ENCODE results near the gene CBL. TPM values are rescaled to one million over a fixed set of nuclear protein-coding genes. Genes with fewer than 3 reads are reported as not detected.

Gene CBL
- total and polyA plus RNA-seq, 10 of the 15 experiments (the other 5 are each of a cell fraction or from before 2014, with no cell fraction given) = 3.9 to 27.1 (median 9.5) TPM

- TF ChIP-seq SRF (IDR thresholded peaks at IDR 0.05; ENCODE audit: low read depth in 2 of 2, low read length in 2 of 2) (0 out of 4 replicates have a peak, but pooled peaks of 1 of the 2 experiments have one; percentile 31), YY1 (IDR thresholded peaks at IDR 0.05; ENCODE audit: low read depth, low read length) (peak; percentile 68), POLR2A (IDR thresholded peaks at IDR 0.05; ENCODE audit: low read depth, low read length) (peak; percentile 81), RBBP5 (conservative IDR thresholded peaks at IDR 0.05) (no peak), ZNF622 (IDR thresholded peaks at IDR 0.05) (no peak), BCL3 (IDR thresholded peaks at IDR 0.05; ENCODE audit: borderline replicate concordance, insufficient read depth, low read depth, low read length, poor library complexity, severe bottlenecking) (no peak), NR2C2 (IDR thresholded peaks at IDR 0.05; ENCODE audit: borderline replicate concordance, control insufficient read depth, insufficient read length, low read depth) (no peak), SPI1 (IDR thresholded peaks at IDR 0.05; ENCODE audit: borderline replicate concordance, insufficient read depth, low read depth, low read length) (no peak), PBX3 (IDR thresholded peaks at IDR 0.05; ENCODE audit: insufficient replicate concordance, low read depth, low read length) (no peak), ZSCAN29 (IDR thresholded peaks at IDR 0.05) (no peak), USF1 (IDR thresholded peaks at IDR 0.05; ENCODE audit: borderline replicate concordance, extremely low read length, insufficient read depth, low read depth, low read length) (no peak), SP1 (IDR thresholded peaks at IDR 0.05; ENCODE audit: low read depth, low read length) (peak; percentile 30), BMI1 (IDR thresholded peaks at IDR 0.05; ENCODE audit: borderline replicate concordance) (no peak), FOXM1 (IDR thresholded peaks at IDR 0.05; ENCODE audit: low read depth, low read length) (no peak), RCOR1 (conservative IDR thresholded peaks at IDR 0.05; ENCODE audit: low read depth, low read length) (no peak; the same call in 1 of the 2 replicates), TCF12 (IDR thresholded peaks at IDR 0.05; ENCODE audit: low read depth, low read length) (no peak), ZZZ3 (IDR thresholded peaks at IDR 0.05; ENCODE audit: control insufficient read depth, insufficient read length, low read depth) (no peak), NRF1 (conservative IDR thresholded peaks at IDR 0.05; ENCODE audit: low read depth, low read length) (peak; percentile 55), BHLHE40 (IDR thresholded peaks at IDR 0.05; ENCODE audit: borderline replicate concordance in 1 of 2, low read depth in 2 of 2, low read length in 1 of 2) (peak; percentile 62 to 91; a peak in 2 of 4 replicates), KLF5 (IDR thresholded peaks at IDR 0.05; ENCODE audit: partially characterized antibody) (peak; percentile 26), CHD1 (IDR thresholded peaks at IDR 0.05; ENCODE audit: low read depth, low read length) (0 out of 2 replicates have a peak, but pooled peaks have one; percentile 10), NFXL1 (IDR thresholded peaks at IDR 0.05; ENCODE audit: borderline replicate concordance) (no peak), KAT2A (conservative IDR thresholded peaks at IDR 0.05; ENCODE audit: control insufficient read depth, low read depth, low read length) (no peak), SMC3 (IDR thresholded peaks at IDR 0.05; ENCODE audit: borderline replicate concordance, low read length) (peak; percentile 72), RELB (IDR thresholded peaks at IDR 0.05; ENCODE audit: low read depth) (no peak), ZNF24 (IDR thresholded peaks at IDR 0.05) (no peak)
Measured at GRCh38 chr11:119205574-119206510, at the start of gene CBL (continued).

Measured in GM12878 (cell line).